ENCODE measurements around the gene SMIM8. TPM values are rescaled to one million over a fixed set of nuclear protein-coding genes. Genes with fewer than 3 reads are reported as not detected.

Gene SMIM8
- total RNA-seq (9.5 and 9.8 TPM in 2 replicates), polyA plus RNA-seq (6.5 and 10.7 TPM in 2 replicates)

DNA sequence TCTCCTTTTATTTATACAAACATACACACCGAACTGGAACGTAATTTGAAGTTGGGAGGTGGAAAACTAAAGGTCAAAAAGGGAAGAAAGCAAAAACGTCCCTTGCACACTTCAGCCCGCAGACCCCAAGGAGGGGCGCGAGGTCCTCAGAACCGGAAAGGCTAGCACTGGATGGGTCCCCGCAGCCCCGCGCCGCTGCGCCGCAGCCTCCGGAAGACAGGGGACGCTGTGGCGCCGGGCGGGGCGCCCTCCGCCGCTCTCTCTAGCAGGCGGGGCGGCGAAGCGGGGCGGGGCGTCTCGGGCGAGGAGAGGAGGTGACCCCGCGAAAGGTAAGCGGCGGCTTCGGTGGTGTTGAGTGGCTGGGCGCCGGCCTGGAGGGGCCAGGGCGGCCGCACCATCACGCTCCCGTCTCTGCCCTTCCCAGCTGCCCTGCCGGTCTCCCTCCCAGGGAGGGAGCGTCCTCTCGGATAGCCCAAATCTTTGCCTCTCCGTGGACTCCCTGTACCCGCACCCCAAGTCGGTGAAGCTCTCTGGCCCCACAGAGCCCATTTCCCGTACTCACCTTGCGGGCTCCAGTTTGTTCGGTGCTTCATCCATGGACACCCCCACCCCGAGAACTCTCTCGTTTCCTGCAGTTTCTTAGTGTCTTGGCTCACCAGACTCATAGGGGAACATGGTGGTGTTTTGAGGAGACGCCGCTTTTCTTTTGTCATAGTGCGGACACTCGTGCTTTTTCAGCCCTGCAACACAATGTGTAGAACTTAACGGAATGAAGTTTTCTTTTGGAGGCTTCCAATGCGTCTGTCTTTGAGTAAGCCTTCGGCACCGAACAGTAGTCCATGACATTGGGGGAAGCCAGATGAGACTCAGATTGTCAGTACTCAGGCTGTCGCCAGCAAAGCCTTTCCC lies at the start of gene SMIM8:
Gene SMIM8, plus strand, starts transcription at position 285 of the 909 bp plus-strand sequence. CDS start 14,444 bp downstream, outside the sequence.
- WGBS (ENCODE audit: low lambda C conversion rate, missing lambda C conversion rate) = 3% methylated on average over 43 of the region's 60 CpGs
- Histone ChIP-seq H3K27ac (peak within 1 kb of the TSS; percentile 72), H4K20me1 (ENCODE audit: insufficient read depth, poor library complexity, severe bottlenecking) (no peaks in the 10 kb centered on the region), H3K9me2 (replicated peaks; ENCODE audit: insufficient read depth) (no peaks in the 10 kb centered on the region), H3K79me2 (peaks cover 9% of the 10 kb centered on the region), H3K27me3 (no peaks in the 10 kb centered on the region), H3K4me2 (peak within 1 kb of the TSS; percentile 74), H2AFZ (peak within 1 kb of the TSS; percentile 99), H3K4me1 (ENCODE audit: insufficient read depth) (no peaks in the 10 kb centered on the region), H3K9me3 (ENCODE audit: low read depth) (no peaks in the 10 kb centered on the region), H3K4me3 (peak within 1 kb of the TSS; percentile 94), H3K36me3 (replicated peaks; ENCODE audit: insufficient read depth, low read depth) (no peaks in the 10 kb centered on the region)
- peak; percentile 94 for DNase-seq (ENCODE audit: low spot score)
- TF ChIP-seq CTCF (IDR thresholded peaks at IDR 0.05; ENCODE audit: poor library complexity) = peak; percentile 94
- no peak for TF ChIP-seq EZH2 (IDR thresholded peaks at IDR 0.05; ENCODE audit: borderline replicate concordance)
- TF ChIP-seq EZH2phosphoT487 (IDR thresholded peaks at IDR 0.05; ENCODE audit: low read depth, severe bottlenecking, unreplicated experiment) = no peak

GRCh38 chr6:87274660-87275274 lies 47.6 kb upstream of the SMIM8 start:
- Histone ChIP-seq H3K36me3 (replicated peaks; ENCODE audit: insufficient read depth, low read depth) (no peaks in the 10 kb centered on the region), H3K79me2 (no peaks in the 10 kb centered on the region), H3K27ac (no peak overlapping the region), H4K20me1 (ENCODE audit: insufficient read depth, poor library complexity, severe bottlenecking) (no peaks in the 10 kb centered on the region), H3K9me3 (ENCODE audit: low read depth) (no peaks in the 10 kb centered on the region), H3K4me1 (ENCODE audit: insufficient read depth) (no peaks in the 10 kb centered on the region), H2AFZ (no peak overlapping the region), H3K4me2 (no peak overlapping the region), H3K9me2 (replicated peaks; ENCODE audit: insufficient read depth) (no peaks in the 10 kb centered on the region), H3K27me3 (no peaks in the 10 kb centered on the region), H3K4me3 (no peak overlapping the region)
- peak; percentile 18 for DNase-seq (ENCODE audit: low spot score)
- 91% methylated on average over 7 of the region's 7 CpGs for WGBS (ENCODE audit: low lambda C conversion rate, missing lambda C conversion rate)
- TF ChIP-seq EZH2phosphoT487 (IDR thresholded peaks at IDR 0.05; ENCODE audit: low read depth, severe bottlenecking, unreplicated experiment) = no peak
- no peak for TF ChIP-seq EZH2 (IDR thresholded peaks at IDR 0.05; ENCODE audit: borderline replicate concordance)
- no peak for TF ChIP-seq CTCF (IDR thresholded peaks at IDR 0.05; ENCODE audit: poor library complexity)

- no peaks in the 10 kb centered on the region for H3K9me3 ChIP-seq (ENCODE audit: low read depth)
- H2AFZ ChIP-seq = no peak overlapping the region
- TF ChIP-seq EZH2 (IDR thresholded peaks at IDR 0.05; ENCODE audit: borderline replicate concordance) (no peak), EZH2phosphoT487 (IDR thresholded peaks at IDR 0.05; ENCODE audit: low read depth, severe bottlenecking, unreplicated experiment) (no peak), CTCF (IDR thresholded peaks at IDR 0.05; ENCODE audit: poor library complexity) (no peak)
- H3K27ac ChIP-seq = no peak overlapping the region
- no peaks in the 10 kb centered on the region for H3K9me2 ChIP-seq (replicated peaks; ENCODE audit: insufficient read depth)
- no peak for DNase-seq (ENCODE audit: low spot score)
- no peak overlapping the region for H3K4me2 ChIP-seq
- H3K4me3 ChIP-seq = no peak overlapping the region
- no peaks in the 10 kb centered on the region for H3K4me1 ChIP-seq (ENCODE audit: insufficient read depth)
- H3K36me3 ChIP-seq (replicated peaks; ENCODE audit: insufficient read depth, low read depth) = no peaks in the 10 kb centered on the region
- no peaks in the 10 kb centered on the region for H3K27me3 ChIP-seq
- H4K20me1 ChIP-seq (ENCODE audit: insufficient read depth, poor library complexity, severe bottlenecking) = no peaks in the 10 kb centered on the region
- 56% methylated on average over 1 of the region's 1 CpG for WGBS (ENCODE audit: low lambda C conversion rate, missing lambda C conversion rate)
- no peaks in the 10 kb centered on the region for H3K79me2 ChIP-seq
These were observed 45.8 kb upstream of the SMIM8 start for GRCh38 chr6:87276624-87277023.

Data from hepatocyte (in vitro differentiated cells).